Tibial nerve (tissue), 4 donors: ENCODE results near the gene RAE1. TPM values are rescaled to one million over a fixed set of nuclear protein-coding genes. Genes with fewer than 3 reads are reported as not detected.
A peak's percentile ranks its signal among the peaks of the same experiment; 100 is the strongest.

Source experiments
- DNase-seq, 2 donors: peaks; one replicate each; pipeline ENCODE4 v3.0.0-alpha.2; 2019; ENCODE audit warnings: low spot score in 2 of 2
- H3K27ac ChIP-seq, 4 donors: fragments of 200-600 bp; sonication (generic) in 3 of 4; one replicate each; pipeline ENCODE4 v1.5.1; 2017 to 2019; ENCODE audit warnings: mild to moderate bottlenecking in 1 of 4
- H3K27me3 ChIP-seq, 2 donors: fragments of 200-600 bp; sonication (generic) in 1 of 2; one replicate each; pipeline versions ENCODE4 v1.5.1 to v1.6.0; 2017 to 2019
- H3K36me3 ChIP-seq, 3 donors: fragments of 200-600 bp; sonication (generic); one replicate each; pipeline ENCODE4 v1.5.1; 2018 to 2019
- H3K4me1 ChIP-seq, 4 donors: fragments of 200-600 bp; sonication (generic) in 3 of 4; one replicate each; pipeline ENCODE4 v1.5.1; 2017 to 2019
- H3K4me3 ChIP-seq, 4 donors: fragments of 200-600 bp; sonication (generic) in 3 of 4; one replicate each; pipeline ENCODE4 v1.5.1; 2017 to 2019; ENCODE audit warnings: mild to moderate bottlenecking in 1 of 4, moderate library complexity in 1 of 4
- H3K9me3 ChIP-seq, 4 donors: fragments of 200-600 bp; sonication (generic) in 3 of 4; one replicate each; pipeline ENCODE4 v1.5.1; 2017 to 2019
- CTCF ChIP-seq, 5 experiments: fragments of 200-600 bp in 3 of 5; fragments of 450-650 bp in 2 of 5; sonication (generic) in 3 of 5; IDR thresholded peaks; one replicate each; pipeline ENCODE4 v1.5.1; 2016 to 2019; ENCODE audit warnings: antibody characterized with exemption in 5 of 5, mild to moderate bottlenecking in 3 of 5, moderate library complexity in 2 of 5
- EP300 ChIP-seq, 2 donors: sonication (generic); formaldehyde crosslinking; IDR thresholded peaks; one replicate each; pipeline ENCODE4 v1.6.1; 2017; ENCODE audit warnings: antibody characterized with exemption in 2 of 2, mild to moderate bottlenecking in 1 of 2
- POLR2A ChIP-seq, 2 donors: fragments of 450-650 bp; IDR thresholded peaks; one replicate each; pipeline ENCODE4 v1.6.1; 2017; ENCODE audit warnings: antibody characterized with exemption in 2 of 2, mild to moderate bottlenecking in 2 of 2, moderate library complexity in 2 of 2
- WGBS, 2 donors: methylation state at CpG; one replicate each; pipeline ENCODE4 v1.1.5; 2018; 5-methylcytosine and 5-hydroxymethylcytosine counted together
- total RNA-seq, 4 donors: library from RNA; depleted of rRNA; stranded (reverse); fragments of >200 nt; gene quantifications; one replicate each; pipeline ENCODE4 v1.1.0, GENCODE V29; 2016

RAE1 gene
- total RNA-seq, 4 donors from 2014 or later, result 12.6 to 20.9 (median 19.0) TPM

DNA sequence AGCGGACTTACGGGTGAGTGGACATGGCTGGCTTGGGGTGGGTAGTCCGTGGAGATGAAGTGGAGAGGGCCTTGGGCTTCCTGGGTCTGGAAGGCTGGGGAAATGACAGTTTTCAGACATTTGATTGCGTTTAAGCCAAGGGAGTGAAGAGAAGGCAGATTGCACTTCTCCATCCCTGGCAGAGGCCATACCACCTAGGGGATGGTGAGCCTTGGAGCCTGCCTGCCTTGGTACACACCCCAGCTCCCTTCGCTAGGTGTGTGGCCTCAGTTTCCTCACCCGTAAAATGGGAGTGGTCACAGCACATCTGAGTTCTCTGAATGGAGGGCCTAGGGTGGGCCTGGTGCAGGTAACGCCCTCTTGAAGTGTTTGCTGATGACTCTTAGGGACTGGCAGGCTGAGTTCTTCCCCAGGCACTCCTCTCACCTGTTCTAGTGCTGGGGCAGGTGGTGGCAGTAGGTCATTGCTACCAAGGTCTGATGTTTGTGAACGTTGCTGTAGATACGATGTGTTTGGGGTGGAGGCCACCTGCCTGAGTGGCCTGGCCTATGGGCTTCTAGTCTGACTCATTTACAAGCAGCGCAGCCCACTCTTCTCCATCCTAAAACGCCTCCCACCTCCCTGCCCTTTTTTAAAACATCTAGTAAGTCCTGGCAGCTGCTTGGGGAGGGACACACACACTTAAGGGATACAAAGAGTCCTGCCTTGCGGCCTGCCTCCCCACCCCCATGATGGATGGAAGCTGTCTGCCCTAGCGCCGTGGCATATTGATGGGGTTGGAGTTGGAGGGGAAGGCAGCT is 42.5 kb downstream of the RAE1 start:
- Histone ChIP-seq H3K27ac (peak overlapping the region; percentile 84 to 88 (median 86)), H3K9me3 (no peaks in the 10 kb centered on the region), H3K36me3 (peaks cover 0 to 21% (median 0%) of the 10 kb centered on the region in 3 donors), H3K4me3 (peak overlapping the region in 2 of 4 donors; percentile 40 to 77), H3K4me1 (peaks cover 0 to 77% (median 63%) of the 10 kb centered on the region in 4 donors), H3K27me3 (no peaks in the 10 kb centered on the region)
- 80 to 92% methylated on average over 14 of the region's 14 CpGs for WGBS, 2 donors
- TF ChIP-seq EP300 (IDR thresholded peaks at IDR 0.05) (no peak), CTCF (IDR thresholded peaks at IDR 0.05) (no peak)
- DNase-seq, result no peak

- no peak overlapping the region for H3K4me3 ChIP-seq
- H3K9me3 ChIP-seq, result no peaks in the 10 kb centered on the region
- no peak for TF ChIP-seq CTCF (IDR thresholded peaks at IDR 0.05)
- TF ChIP-seq POLR2A (IDR thresholded peaks at IDR 0.05), result no peak
- TF ChIP-seq EP300 (IDR thresholded peaks at IDR 0.05), result no peak
- peak overlapping the region; percentile 84 to 88 (median 86) for H3K27ac ChIP-seq
- WGBS, 2 donors, result 61 to 73% methylated on average over 23 to 27 of the region's 27 CpGs
- peaks cover 0 to 85% (median 71%) of the 10 kb centered on the region in 4 donors for H3K4me1 ChIP-seq
- peaks cover 0 to 21% (median 0%) of the 10 kb centered on the region in 3 donors for H3K36me3 ChIP-seq
- DNase-seq, result no peak
- H3K27me3 ChIP-seq, result no peaks in the 10 kb centered on the region
Measured at GRCh38 chr20:57394121-57395082, 43.3 kb downstream of the RAE1 start.

GRCh38 chr20:57395111-57395966 is 44.3 kb downstream of the RAE1 start:
- Histone ChIP-seq H3K27ac (peak overlapping the region; percentile 84 to 88 (median 86)), H3K9me3 (no peaks in the 10 kb centered on the region), H3K36me3 (peaks cover 0 to 21% (median 0%) of the 10 kb centered on the region in 3 donors), H3K4me1 (peaks cover 0 to 85% (median 71%) of the 10 kb centered on the region in 4 donors), H3K4me3 (peak overlapping the region in 1 of 4 donors; percentile 2), H3K27me3 (no peaks in the 10 kb centered on the region)
- DNase-seq, result peak in 1 of 2 donors; percentile 37
- WGBS, 2 donors, result 43 to 58% methylated on average over 16 to 27 of the region's 31 CpGs
- TF ChIP-seq POLR2A (IDR thresholded peaks at IDR 0.05) (peak in 1 of 2 donors; percentile 44), CTCF (IDR thresholded peaks at IDR 0.05) (no peak), EP300 (IDR thresholded peaks at IDR 0.05) (peak; percentile 43 to 80)

- Histone ChIP-seq H3K4me1 (peaks cover 0 to 88% (median 73%) of the 10 kb centered on the region in 4 donors), H3K9me3 (no peaks in the 10 kb centered on the region), H3K4me3 (no peak overlapping the region), H3K27me3 (no peaks in the 10 kb centered on the region), H3K36me3 (peaks cover 0 to 26% (median 0%) of the 10 kb centered on the region in 3 donors), H3K27ac (peak overlapping the region; percentile 84 to 88 (median 86))
- 82 to 83% methylated on average over 15 of the region's 16 CpGs for WGBS, 2 donors
- DNase-seq, result no peak
- TF ChIP-seq EP300 (IDR thresholded peaks at IDR 0.05) (no peak), CTCF (IDR thresholded peaks at IDR 0.05) (no peak), POLR2A (IDR thresholded peaks at IDR 0.05) (no peak)
Measured at GRCh38 chr20:57396212-57396983, 45.3 kb downstream of the RAE1 start.
